Stimulated activated CD4-positive, alpha-beta T cell treated with anti-CD3 and anti-CD28 coated beads, TNF-alpha, amount 100 ng/mL, for 24 hours (primary cell): ENCODE results near the gene MGST2.

Experiments used
- DNase-seq, 3 experiments: peaks; one replicate each; pipeline ENCODE4 v3.0.0-alpha.2; 2020; ENCODE audit warnings: low read depth in 3 of 3

MGST2 gene

DNA sequence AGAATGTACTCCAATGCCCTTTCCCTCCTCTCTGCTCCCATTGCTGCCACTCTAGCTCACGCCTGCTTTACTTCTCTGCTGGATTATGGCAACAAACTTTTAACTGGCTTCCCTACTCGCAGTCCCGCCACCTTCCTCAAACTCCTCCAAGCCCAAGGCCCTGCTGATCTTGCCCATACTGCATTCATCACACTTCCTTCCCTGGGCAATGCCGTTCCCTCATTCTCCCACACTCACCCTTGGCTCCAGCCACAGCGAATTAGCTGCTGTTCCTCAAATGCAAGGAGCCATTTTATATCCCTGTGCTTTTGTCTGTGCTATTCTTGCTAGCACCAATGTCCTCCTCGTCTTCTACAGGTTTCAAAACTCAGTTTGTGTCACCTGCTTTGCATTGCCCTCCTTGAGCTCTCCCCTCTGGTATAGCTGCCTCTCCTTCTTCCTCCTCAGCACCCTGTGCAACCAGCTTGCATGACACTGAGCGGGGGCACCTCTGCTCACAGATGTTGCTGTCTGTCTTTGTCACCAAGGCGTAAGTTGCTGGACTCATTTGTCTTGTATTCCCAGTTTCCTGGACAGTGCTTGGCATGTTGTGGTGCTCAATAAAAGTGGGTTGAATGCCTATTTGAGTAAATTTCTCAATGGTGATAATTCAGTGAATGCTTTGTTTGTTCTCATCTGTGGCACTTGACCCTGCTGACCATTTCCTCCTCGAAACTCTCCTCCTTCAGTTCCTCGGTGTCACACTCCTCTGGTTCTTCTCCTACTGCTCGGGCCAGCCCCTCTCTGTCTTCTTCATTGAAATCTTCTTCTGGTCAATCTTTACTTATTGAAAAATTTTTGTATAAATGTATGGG lies 22.4 kb upstream of the MGST2 start:
- no peak for DNase-seq

DNA sequence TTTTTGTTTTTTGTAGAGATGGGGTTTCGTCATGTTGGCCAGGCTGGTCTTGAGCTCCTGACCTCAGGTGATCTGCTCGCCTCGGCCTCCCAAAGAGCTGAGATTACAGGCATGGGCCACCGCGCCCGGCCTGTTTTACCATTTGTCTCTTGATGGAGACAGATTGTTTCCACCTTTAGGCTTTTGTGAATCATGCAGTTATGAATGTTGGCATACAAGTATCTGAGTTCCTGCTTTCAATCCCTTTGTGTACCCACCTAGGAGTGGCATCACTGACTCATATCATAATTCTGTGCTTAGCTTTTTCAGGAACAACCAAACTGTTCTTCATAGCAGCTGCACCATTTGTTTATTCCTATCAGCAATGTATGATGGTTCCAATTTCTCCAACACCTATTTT lies 20.2 kb upstream of the MGST2 start:
- no peak for DNase-seq

- no peak for DNase-seq
These were observed 18.4 kb upstream of the MGST2 start for GRCh38 chr4:139647184-139647583.

DNA sequence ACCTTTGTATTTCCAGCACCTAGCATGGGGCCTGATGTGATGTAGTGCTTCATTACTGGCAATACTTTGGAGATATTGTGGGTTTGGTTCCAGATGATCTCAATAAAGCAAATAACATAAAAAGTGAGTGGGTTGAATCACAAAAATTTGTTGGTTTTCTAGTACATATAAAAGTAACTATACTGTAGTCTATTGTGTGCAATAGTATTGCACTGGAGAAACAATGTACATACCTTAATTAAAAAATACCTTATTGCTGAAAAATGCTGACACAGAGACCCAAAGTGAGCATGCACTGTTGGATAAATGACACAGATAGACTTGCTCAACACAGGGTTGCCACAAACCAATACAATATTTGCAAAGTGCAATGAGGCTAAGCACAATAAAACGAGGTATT lies 17.7 kb upstream of the MGST2 start:
- no peak for DNase-seq

DNA sequence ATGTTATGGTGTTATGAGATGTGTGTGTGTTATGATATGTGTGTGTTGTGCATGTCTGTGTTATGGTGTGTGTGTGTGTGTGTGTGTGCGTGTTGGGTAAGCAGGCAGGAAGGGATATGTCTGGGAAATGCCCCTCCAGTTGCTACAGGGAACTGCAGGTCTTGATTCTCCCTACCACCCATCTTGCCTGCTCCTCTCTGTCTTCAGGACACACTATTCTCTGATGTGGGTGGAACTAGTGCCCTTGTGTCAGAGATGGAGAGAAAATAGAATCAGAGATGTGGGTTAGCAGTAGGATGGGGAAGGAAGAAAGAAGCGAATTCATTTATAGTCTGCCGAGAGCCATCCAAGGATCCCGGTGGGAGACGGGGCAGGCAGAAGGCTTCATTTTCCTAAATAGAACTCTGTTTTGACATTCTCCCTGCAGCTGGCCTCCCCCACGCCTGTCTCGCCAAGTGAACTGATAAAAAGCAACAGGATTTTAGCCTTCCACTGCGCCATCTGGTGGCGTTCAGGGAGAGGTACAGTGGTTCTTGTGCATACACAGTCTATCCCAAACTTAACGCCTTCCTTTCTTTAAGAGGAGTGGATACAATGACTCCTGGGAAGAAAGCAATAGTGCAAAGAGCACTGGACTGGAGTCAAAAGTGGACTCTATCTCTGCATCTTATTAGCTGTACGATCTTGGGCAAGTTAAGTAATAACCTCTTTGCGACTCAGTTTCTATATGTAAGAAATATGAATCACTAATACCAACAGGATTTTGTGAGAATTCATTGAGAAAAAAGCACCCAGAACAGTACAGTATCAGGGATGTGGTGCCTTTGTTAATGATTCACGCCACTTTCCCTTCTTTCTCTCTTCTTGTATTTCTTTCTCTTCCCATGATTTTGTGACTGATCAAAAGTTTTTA lies 14.1 kb upstream of the MGST2 start:
- peak; percentile 30 to 55 (median 53) for DNase-seq

DNA sequence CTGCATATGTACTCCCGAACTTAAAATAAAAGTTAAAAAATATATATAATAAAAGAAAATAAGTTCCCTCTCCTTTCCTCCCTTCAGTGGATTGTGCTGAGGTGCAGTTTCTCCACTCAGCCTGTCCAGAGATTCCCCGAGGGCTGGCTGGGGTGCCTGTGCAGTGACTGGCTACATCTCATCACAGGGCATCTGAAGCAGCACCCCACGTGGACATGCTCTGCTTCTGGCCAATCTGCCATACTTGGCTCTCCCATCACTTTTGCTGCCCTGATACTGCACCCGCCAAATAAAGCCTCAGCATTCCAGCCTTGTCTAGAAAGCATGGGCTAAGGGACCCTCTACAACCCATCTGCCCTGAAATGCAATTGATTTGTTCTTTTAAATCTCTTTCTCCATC lies 11.1 kb upstream of the MGST2 start:
- DNase-seq: no peak

DNA sequence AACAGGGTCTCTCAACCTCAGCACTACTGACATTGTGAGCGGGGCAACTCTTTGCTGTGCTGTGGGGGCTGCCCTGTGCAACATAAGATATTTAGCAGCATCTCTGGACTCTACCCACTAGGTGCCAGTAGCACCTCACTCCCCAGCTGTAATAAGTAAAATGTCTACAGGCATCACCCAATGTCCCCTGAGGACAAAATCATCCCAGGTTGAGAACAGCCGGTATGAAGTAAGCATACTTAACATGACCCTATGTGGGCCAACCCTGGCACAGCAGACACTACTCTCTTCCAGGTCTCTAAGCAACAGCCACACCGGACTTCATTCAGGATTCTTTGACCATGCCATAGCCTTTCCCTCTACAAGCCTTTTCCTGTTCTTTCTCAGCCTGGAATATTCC lies 10.5 kb upstream of the MGST2 start:
- no peak for DNase-seq

GRCh38 chr4:139656614-139657486 lies 8.8 kb upstream of the MGST2 start:
- DNase-seq: peak in 1 of 3 experiments; percentile 31

DNA sequence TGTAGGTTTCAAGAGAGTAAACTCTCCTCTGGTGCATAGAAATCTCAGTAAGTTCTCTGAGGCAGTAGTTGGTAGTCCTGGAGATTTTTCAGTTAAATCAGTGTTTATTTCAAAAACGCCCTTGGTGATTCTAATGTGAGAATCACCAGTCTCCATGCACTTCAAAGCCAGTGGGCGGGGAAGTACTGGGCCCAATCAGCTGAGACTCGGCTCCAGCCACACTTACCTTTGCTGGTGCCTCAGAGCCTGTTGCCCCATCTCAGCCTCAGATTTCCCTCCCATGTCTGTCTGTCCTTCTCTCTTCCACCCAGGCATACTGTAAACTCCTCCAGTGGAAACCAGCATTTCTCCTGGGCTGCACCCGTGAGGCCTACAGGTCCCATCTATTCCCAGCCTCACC lies 7.4 kb upstream of the MGST2 start:
- DNase-seq: no peak

DNA sequence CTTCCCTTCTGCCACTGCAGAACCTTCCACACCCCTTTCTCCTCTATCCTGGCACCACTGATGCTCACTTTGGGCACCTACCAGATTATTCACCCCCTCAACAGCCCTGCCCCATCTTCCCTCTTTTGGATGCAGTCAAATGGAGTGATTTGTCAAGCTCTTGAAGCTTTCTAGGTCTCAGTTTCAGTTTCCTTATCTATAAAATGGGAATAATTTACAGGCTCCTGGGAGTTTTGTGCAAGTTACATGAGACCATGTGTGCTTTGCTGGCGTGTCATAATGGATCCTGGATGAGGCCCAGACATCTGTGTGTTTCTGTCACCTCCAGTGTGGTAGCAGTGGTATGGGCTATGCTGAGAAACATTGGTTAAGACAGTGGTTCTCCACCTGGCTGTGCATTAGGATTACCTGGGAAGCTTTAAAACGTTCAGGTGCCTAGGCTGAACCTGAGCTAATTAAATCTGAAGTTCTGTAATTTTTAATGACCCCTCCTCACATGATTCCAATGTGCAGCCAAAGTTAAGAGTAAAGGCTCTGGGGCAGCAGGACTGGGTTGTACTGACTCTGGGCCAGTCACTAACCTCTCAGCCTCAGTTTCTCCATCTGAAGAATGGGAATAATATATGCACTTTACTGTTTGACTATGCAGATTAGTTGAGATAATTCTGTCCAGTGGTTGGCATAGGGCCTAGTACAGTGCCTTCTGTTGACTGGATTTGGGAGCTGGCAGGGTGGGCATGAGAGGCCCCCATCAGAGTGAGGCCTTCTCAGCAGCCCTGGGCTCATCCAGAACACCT lies 6.8 kb upstream of the MGST2 start:
- DNase-seq: no peak

GRCh38 chr4:139659735-139660424 lies 5.7 kb upstream of the MGST2 start:
- DNase-seq: no peak

DNA sequence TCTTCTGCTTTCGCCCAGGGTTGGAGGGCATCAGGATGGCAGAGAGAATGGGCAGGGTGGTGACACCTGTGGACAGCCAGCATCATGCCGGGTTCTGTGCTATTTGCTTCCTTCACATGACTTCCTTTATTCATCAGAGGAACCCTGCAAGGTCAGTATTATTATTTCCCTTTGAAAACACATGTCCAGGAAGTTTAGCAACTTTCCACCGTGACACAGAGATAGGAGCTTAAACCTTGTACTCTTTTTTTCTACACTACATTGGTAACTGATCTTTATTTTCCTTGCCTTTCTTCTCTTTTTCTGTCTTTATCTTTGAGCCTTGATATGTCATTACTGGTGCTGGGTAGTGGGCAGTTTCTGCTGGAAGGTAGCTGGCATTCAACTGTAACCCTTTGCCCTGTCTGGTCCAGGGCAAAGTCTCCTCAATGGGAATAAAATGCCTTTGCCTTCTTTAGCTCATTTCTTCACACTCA lies 5.0 kb upstream of the MGST2 start:
- no peak for DNase-seq

DNA sequence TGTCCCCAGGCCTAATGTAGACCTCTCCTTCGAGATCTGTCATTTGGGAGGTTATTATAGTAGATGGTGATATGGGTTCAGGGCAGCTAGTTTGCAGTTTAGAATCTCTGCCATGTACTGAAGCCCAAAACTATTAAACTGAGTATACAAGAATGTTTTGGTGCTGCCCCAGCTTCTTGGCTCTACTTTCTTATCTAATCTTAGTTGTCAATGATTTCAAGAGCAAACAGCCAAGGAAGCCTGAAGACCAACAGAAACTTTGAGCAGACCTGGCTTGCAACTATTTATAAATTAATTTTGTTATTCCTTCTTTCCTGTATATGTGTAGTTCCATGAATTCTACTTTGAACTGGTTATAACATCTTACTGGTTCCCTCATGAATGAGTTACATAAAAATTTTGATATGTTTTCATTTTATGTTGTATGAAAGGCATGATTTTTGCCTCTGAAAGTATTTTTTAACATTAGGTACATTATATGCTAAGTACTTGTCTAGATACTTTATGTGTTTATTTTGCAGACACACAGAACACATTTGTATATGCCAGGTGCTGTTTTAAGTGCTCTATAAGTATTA lies 2.0 kb upstream of the MGST2 start:
- DNase-seq: no peak

DNA sequence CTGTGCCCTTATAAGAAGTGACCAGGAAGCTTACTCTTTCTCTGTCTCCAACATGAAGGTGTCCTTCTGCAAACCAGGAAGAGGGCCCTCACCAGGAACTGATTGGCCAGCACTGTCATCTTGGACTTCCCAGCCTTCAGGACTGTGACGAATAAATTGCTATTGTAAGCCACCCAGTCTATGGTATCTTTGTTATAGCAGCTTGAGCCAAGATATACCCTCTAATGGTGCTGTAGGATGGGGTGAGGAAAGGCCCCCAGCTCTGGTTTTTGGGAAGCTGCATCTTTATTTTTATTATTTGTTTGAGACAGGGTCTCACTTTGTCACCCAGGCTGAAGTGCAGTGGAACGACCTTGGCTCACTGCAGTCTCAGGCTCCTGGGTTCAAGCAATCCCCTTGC lies 1.2 kb upstream of the MGST2 start:
- no peak for DNase-seq

DNA sequence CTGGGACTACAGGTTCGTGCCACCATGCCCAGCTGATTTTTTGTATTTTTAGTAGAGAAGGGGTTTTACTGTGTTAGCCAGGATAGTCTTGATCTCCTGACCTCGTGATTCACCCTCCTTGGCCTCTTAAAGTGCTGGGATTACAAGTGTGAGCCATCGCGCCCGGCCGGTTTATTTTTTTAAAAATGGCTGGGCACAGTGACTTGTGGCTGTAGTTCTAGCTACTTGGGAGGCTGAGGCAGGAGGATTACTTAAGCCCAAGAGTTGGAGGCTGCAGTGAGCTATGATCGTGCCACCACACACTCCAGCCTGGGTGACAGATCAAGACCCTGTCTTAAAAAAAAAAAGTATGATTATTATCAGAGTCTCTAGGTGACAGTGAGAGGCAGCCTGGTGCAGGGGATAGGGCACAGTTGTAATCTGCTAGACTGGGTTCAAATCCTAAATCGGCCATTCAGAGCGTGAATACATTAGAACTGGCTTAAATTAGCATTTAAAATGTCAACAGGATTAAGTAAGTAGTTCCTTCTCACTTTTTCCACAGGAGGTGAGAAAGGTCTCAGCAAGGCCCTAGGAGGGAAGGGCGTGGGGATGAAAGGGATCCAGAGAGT lies 435 bp upstream of the MGST2 start:
- DNase-seq: no peak

DNA sequence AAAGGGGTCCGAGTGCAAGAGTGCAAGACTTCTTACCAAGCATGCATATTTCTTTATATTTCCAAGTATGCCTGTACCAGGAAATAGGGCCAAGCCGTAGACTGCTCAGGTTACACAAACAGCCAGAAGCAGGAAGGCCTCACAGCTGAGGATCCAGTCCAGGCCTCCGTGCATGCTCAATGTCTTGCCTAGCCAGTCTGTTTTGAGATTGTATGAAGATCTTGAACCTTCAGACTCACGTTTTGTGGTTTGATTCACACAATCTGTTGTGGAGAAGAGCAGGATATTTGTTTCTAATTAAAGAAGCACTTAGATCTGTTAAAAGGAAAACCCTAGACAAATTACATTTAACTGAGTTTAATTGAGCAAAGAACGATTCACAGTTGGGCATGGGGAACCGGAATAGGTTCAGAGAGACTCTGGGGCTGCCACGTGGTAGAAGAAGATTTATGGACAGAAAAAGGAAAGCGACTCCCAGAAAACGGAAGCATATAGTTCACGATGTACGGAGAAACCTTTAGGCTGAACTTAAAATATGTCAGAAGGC lies 1.2 kb downstream of the MGST2 start:
- DNase-seq: no peak

DNA sequence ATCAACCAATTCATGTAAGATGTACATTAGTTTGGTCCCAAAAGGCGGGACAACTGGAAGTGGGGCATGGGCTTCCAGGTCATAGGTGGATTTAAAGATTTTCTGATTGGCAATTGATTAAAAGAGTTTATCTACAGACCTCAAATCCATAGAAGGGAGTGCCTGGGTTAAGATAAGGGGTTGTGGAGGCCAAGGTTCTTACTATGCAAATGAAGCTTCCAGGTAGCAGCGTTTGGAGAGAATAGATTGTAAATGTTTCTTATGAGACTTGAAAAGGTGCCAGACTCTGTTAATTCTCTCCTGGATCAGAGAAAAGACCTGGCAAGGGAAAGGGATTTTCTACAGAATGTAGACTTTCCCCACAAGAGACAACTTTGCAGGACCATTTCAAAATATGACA lies 2.4 kb downstream of the MGST2 start:
- no peak for DNase-seq

GRCh38 chr4:139668658-139669201 lies 3.1 kb downstream of the MGST2 start:
- DNase-seq: no peak

DNA sequence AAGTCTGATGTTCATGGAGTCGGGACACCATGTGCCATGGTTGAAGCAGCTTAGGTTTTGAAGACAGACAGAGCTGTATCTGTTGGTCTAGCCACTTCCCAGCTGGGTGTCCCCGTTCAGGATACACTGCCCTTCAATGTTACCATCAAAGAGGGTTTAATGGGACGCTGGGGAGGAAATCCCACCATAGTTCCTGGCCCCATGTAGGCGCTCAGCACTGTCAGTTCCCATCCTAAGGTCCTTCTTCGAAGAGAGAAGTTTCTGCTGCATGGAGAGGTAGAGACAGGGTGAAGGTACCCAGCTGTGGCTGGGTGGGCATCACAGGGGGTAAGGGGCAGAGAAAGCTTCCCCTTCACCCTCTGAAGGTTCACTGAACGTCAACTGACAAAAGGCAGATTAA lies 3.7 kb downstream of the MGST2 start:
- DNase-seq: no peak
